HFFc6 (cell line): ENCODE measurements around the gene SLC35A4. TPM values are rescaled to one million over a fixed set of nuclear protein-coding genes. Genes with fewer than 3 reads are reported as not detected.
A peak's percentile ranks its signal among the peaks of the same experiment; 100 is the strongest.

Experiments used
- DNase-seq: peaks from one replicate; pipeline ENCODE4 v3.0.0-alpha.2; 2018
- H3K27ac Mint-ChIP-seq: 2 replicates; pipeline ENCODE4 v1.8.0; 2020; ENCODE audit warnings: mild to moderate bottlenecking, mixed read lengths
- H3K27me3 Mint-ChIP-seq: 2 replicates; pipeline ENCODE4 v1.8.0; 2021; ENCODE audit warnings: mild to moderate bottlenecking, moderate library complexity, mixed read lengths; ENCODE audit not compliant: insufficient read depth
- H3K36me3 Mint-ChIP-seq: 2 replicates; pipeline ENCODE4 v1.8.0; 2021; ENCODE audit warnings: low read depth, mixed read lengths
- H3K4me1 Mint-ChIP-seq: 2 replicates; pipeline ENCODE4 v1.8.0; 2020; ENCODE audit warnings: low read depth, mixed read lengths
- H3K4me3 Mint-ChIP-seq: 2 replicates; pipeline ENCODE4 v1.8.0; 2020; ENCODE audit warnings: mild to moderate bottlenecking, moderate library complexity, mixed read lengths
- H3K9me3 Mint-ChIP-seq: 2 replicates; pipeline ENCODE4 v1.8.0; 2020; ENCODE audit warnings: mild to moderate bottlenecking, mixed read lengths
- CTCF ChIP-seq: fragments of 200-600 bp; sonication (generic); IDR thresholded peaks from 2 replicates; pipeline ENCODE4 v1.5.0; 2021; ENCODE audit warnings: antibody characterized with exemption, mild to moderate bottlenecking
- long read RNA-seq: library from polyadenylated mRNA; unstranded; transcript quantifications from one replicate; pipeline ENCODE4 v2.0.0, GENCODE V29; 2019
- total RNA-seq, 6 experiments: library from RNA; stranded (reverse); fragmentation: NEBNext Ultra II Directional; extraction: Animal tissue kit (Norgen Biotek cat#: 25700); gene quantifications; 2 replicates in 1 of 6; 3 replicates in 5 of 6; pipeline ENCODE4 v1.2.3, GENCODE V29; 2021

SLC35A4 gene, protein sequence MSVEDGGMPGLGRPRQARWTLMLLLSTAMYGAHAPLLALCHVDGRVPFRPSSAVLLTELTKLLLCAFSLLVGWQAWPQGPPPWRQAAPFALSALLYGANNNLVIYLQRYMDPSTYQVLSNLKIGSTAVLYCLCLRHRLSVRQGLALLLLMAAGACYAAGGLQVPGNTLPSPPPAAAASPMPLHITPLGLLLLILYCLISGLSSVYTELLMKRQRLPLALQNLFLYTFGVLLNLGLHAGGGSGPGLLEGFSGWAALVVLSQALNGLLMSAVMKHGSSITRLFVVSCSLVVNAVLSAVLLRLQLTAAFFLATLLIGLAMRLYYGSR
- 10 to 100 TPM; 64.1 to 72.8 (median 71.2) TPM for total RNA-seq
- long read RNA-seq, transcript SLC35A4-201 (3 exons, 3,041 nt) = major isoform, 37 of 47 reads
- long read RNA-seq, partial matches to known transcripts = 6 of 47 reads
- long read RNA-seq, other reads (novel, unspliced or antisense) = 2 of 47 reads

GRCh38 chr5:140564196-140565023, at the start of gene SLC35A4, which contains the start of gene APBB3:
TSS of gene SLC35A4 (plus strand) at chr5:140564828. CDS start at chr5:140567170, 2,342 bp downstream.
TSS of gene APBB3 (minus strand) at chr5:140564598. CDS start at chr5:140564245, 353 bp downstream.
- peaks cover 14% of the 10 kb centered on the region for H3K36me3 Mint-ChIP-seq
- no peaks in the 10 kb centered on the region for H3K9me3 Mint-ChIP-seq
- peak within 1 kb of the TSS; percentile 94 for H3K27ac Mint-ChIP-seq
- peak within 1 kb of the TSS; percentile 95 for H3K4me3 Mint-ChIP-seq
- H3K27me3 Mint-ChIP-seq = no peaks in the 10 kb centered on the region; the same call in 1 of the 2 replicates
- TF ChIP-seq CTCF = no peak
- DNase-seq = peak; percentile 99
- H3K4me1 Mint-ChIP-seq = peaks cover 27% of the 10 kb centered on the region

- Mint-ChIP-seq H3K27ac (no peak overlapping the region; the same call in 1 of the 2 replicates), H3K4me3 (no peak overlapping the region), H3K4me1 (no peaks in the 10 kb centered on the region), H3K27me3 (peaks cover under 1% of the 10 kb centered on the region; the same call in 1 of the 2 replicates), H3K36me3 (peaks cover 18% of the 10 kb centered on the region), H3K9me3 (no peaks in the 10 kb centered on the region)
- TF ChIP-seq CTCF = no peak
- no peak for DNase-seq
Measured at GRCh38 chr5:140524003-140524402, 40.6 kb upstream of the SLC35A4 start.

GRCh38 chr5:140540227-140540626, 24.4 kb upstream of the SLC35A4 start:
- H3K27me3 Mint-ChIP-seq = no peaks in the 10 kb centered on the region; the same call in none of the 2 replicates
- TF ChIP-seq CTCF = no peak
- H3K9me3 Mint-ChIP-seq = no peaks in the 10 kb centered on the region
- H3K4me1 Mint-ChIP-seq = peaks cover 7% of the 10 kb centered on the region; the same call in 1 of the 2 replicates
- no peak for DNase-seq
- no peak overlapping the region for H3K27ac Mint-ChIP-seq
- no peak overlapping the region for H3K4me3 Mint-ChIP-seq
- H3K36me3 Mint-ChIP-seq = peaks cover 31% of the 10 kb centered on the region

GRCh38 chr5:140542972-140543371, 21.7 kb upstream of the SLC35A4 start:
- Mint-ChIP-seq H3K4me3 (no peak overlapping the region), H3K9me3 (no peaks in the 10 kb centered on the region), H3K4me1 (peaks cover 26% of the 10 kb centered on the region), H3K27me3 (peaks cover 7% of the 10 kb centered on the region), H3K36me3 (peaks cover 22% of the 10 kb centered on the region), H3K27ac (no peak overlapping the region)
- TF ChIP-seq CTCF = no peak
- no peak for DNase-seq

DNA sequence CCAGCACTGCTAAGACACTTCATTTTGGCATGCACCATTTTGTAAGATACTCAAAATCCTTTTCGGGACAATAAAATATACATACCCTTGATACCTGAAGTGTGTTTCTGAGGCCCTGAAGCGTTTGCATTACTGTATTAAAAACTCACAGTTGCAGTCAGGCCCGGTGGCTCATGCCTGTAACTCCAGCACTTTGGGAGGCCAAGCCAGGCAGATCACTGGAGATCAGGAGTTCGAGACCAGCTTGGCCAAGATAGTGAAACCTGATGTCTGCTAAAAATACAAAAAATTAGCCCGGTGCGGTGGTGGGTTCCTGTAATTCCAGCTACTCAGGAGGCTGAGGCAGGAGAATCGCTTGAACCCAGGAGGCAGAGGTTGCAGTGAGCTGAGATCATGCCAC, 19.6 kb upstream of the SLC35A4 start:
- H3K9me3 Mint-ChIP-seq = no peaks in the 10 kb centered on the region
- H3K4me1 Mint-ChIP-seq = peaks cover 44% of the 10 kb centered on the region
- peaks cover 20% of the 10 kb centered on the region for H3K36me3 Mint-ChIP-seq
- TF ChIP-seq CTCF = no peak
- no peak for DNase-seq
- peaks cover 14% of the 10 kb centered on the region for H3K27me3 Mint-ChIP-seq
- H3K4me3 Mint-ChIP-seq = no peak overlapping the region
- no peak overlapping the region; the same call in 1 of the 2 replicates for H3K27ac Mint-ChIP-seq
